GM12878 (cell line): ENCODE data around the gene GABRB2. TPM values are rescaled to one million over a fixed set of nuclear protein-coding genes. Genes with fewer than 3 reads are reported as not detected.
A peak's percentile ranks its signal among the peaks of the same experiment; 100 is the strongest.

Source experiments
- CBFB ChIP-seq: IDR thresholded peaks from 2 replicates; pipeline ENCODE4 v1.6.1; 2016; ENCODE audit warnings: antibody characterized with exemption, low read depth
- CBX3 ChIP-seq: fragments of 200-600 bp; sonication (generic); IDR thresholded peaks from 2 replicates; pipeline ENCODE4 v1.6.1; 2016; ENCODE audit warnings: low read depth, borderline replicate concordance
- CHD4 ChIP-seq: fragments of 200-600 bp; sonication (generic); IDR thresholded peaks from 2 replicates; pipeline ENCODE4 v1.6.1; 2016; ENCODE audit warnings: mild to moderate bottlenecking
- CREM ChIP-seq: IDR thresholded peaks from 2 replicates; pipeline ENCODE4 v1.6.1; 2014; ENCODE audit warnings: antibody characterized with exemption, low read depth
- EP300 ChIP-seq, 2 experiments: fragments of 150-350 bp in 1 of 2; IDR thresholded peaks; 2 replicates each; pipeline ENCODE4 v1.6.1; 2011 to 2012; ENCODE audit warnings: low read depth in 2 of 2, low read length in 2 of 2, borderline replicate concordance in 1 of 2, improper control_type of control experiment in 1 of 2, inconsistent platforms in 1 of 2; ENCODE audit not compliant: control insufficient read depth in 1 of 2
- ESRRA ChIP-seq: IDR thresholded peaks from 2 replicates; pipeline ENCODE4 v1.6.1; 2012; ENCODE audit warnings: mild to moderate bottlenecking, low read length, improper control_type of control experiment
- LARP7 ChIP-seq: fragments of 450-650 bp; IDR thresholded peaks from 2 replicates; pipeline ENCODE4 v1.6.1; 2017; ENCODE audit warnings: mild to moderate bottlenecking
- MXI1 ChIP-seq: fragments of 150-350 bp; IDR thresholded peaks from 2 replicates; pipeline ENCODE4 v1.6.1; 2011; ENCODE audit warnings: low read depth, mild to moderate bottlenecking, inconsistent platforms, low read length, improper control_type of control experiment
- NFIC ChIP-seq: IDR thresholded peaks from 2 replicates; pipeline ENCODE4 v1.6.1; 2012; ENCODE audit warnings: low read depth, mild to moderate bottlenecking, inconsistent platforms, low read length, moderate library complexity
- NFYB ChIP-seq: IDR thresholded peaks from 2 replicates; pipeline ENCODE4 v1.6.1; 2011; ENCODE audit warnings: low read depth, mild to moderate bottlenecking, low read length, improper control_type of control experiment, moderate library complexity; ENCODE audit not compliant: insufficient read depth
- NR2C2 ChIP-seq: IDR thresholded peaks from 2 replicates; pipeline ENCODE4 v1.6.1; 2011; ENCODE audit warnings: borderline replicate concordance, low read depth; ENCODE audit not compliant: control insufficient read depth, insufficient read length
- NR2F1 ChIP-seq: fragments of 450-650 bp; conservative IDR thresholded peaks from 2 replicates; pipeline ENCODE4 v1.6.1; 2017; ENCODE audit warnings: mild to moderate bottlenecking
- PML ChIP-seq: IDR thresholded peaks from 2 replicates; pipeline ENCODE4 v1.6.1; 2012; ENCODE audit warnings: low read length, inconsistent platforms
- POLR2A ChIP-seq: IDR thresholded peaks from 2 replicates; pipeline ENCODE4 v1.6.1; 2011; ENCODE audit warnings: low read depth, mild to moderate bottlenecking, low read length
- POU2F2 ChIP-seq: IDR thresholded peaks from 3 replicates; pipeline ENCODE4 v1.6.1; 2011; ENCODE audit warnings: low read depth, mild to moderate bottlenecking, low read length, borderline replicate concordance
- PRDM15 ChIP-seq: fragments of 450-650 bp; formaldehyde crosslinking; IDR thresholded peaks from 2 replicates; pipeline ENCODE4 v1.4.0; 2020; ENCODE audit warnings: mild to moderate bottlenecking, moderate library complexity
- TCF3 ChIP-seq: IDR thresholded peaks from 2 replicates; pipeline ENCODE4 v1.6.1; 2012; ENCODE audit warnings: low read depth, mild to moderate bottlenecking, low read length, borderline replicate concordance; ENCODE audit not compliant: insufficient read depth
- ZBTB40 ChIP-seq: fragments of 450-650 bp; IDR thresholded peaks from 2 replicates; pipeline ENCODE4 v1.6.1; 2016; ENCODE audit warnings: mild to moderate bottlenecking, moderate library complexity, borderline replicate concordance
- ZZZ3 ChIP-seq: IDR thresholded peaks from 2 replicates; pipeline ENCODE4 v1.6.1; 2011; ENCODE audit warnings: low read depth; ENCODE audit not compliant: control insufficient read depth, insufficient read length
- polyA plus RNA-seq, 11 experiments: library from polyadenylated mRNA; depleted of rRNA in 4 of 11; unstranded in 6 of 11; stranded (reverse) in 5 of 11; fragments of >200 nt; fragmentation: Nextera tagmentation in 4 of 11; fragmentation: Illumina TruSeq in 1 of 11; extraction: Ambion mirVana in 4 of 11; extraction: Trizol in 1 of 11; gene quantifications; 1 replicate in 1 of 11; 2 replicates in 10 of 11; pipeline versions ENCODE4 v1.2.1 to v1.2.3, GENCODE V29; 2011 to 2016; ENCODE audit warnings: inconsistent platforms in 2 of 11, missing spikeins in 2 of 11, low read depth in 1 of 11
- total RNA-seq, 4 experiments: library from RNA; depleted of rRNA in 3 of 4; stranded (reverse); fragments of >200 nt in 3 of 4; fragmentation: Illumina TruSeq in 1 of 4; extraction: Trizol in 1 of 4; gene quantifications; 2 replicates each; pipeline versions ENCODE4 v1.2.1 to v1.2.3, GENCODE V29; 2013 to 2021
- TF ChIP-seq, protein P1 (sequence below): fragments of 450-650 bp; IDR thresholded peaks from 2 replicates; pipeline ENCODE4 v1.6.1; 2018; ENCODE audit warnings: borderline replicate concordance, mild to moderate bottlenecking; ENCODE audit not compliant: partially characterized antibody

The GABRB2 gene
- total and polyA plus RNA-seq, 10 of the 15 experiments (the other 5 are each of a cell fraction or from before 2014, with no cell fraction given): 0.12 to 0.85 (median 0.43) TPM

GRCh38 chr5:161278739-161279660, 267.5 kb downstream of the GABRB2 start (continued):
- TF ChIP-seq NR2C2 (no peak), NFYB (no peak), PRDM15 (CRISPR knock-in tag) (no peak), POU2F2 (no peak), MXI1 (no peak), PML (no peak), LARP7 (no peak), EP300 (IDR thresholded peaks at IDR 0.05; ENCODE audit: borderline replicate concordance in 1 of 2, control insufficient read depth in 1 of 2, low read depth in 2 of 2, low read length in 2 of 2) (no peak), POLR2A (no peak), CHD4 (no peak), ZBTB40 (no peak), CREM (peak; percentile 23; the same call in 1 of the 2 replicates), CBX3 (no peak), TCF3 (no peak), CBFB (no peak), NFIC (0 out of 2 replicates have a peak, but pooled peaks have one; percentile 11), NR2F1 (no peak), ESRRA (no peak), ZZZ3 (no peak)
- TF ChIP-seq, protein P1, sequence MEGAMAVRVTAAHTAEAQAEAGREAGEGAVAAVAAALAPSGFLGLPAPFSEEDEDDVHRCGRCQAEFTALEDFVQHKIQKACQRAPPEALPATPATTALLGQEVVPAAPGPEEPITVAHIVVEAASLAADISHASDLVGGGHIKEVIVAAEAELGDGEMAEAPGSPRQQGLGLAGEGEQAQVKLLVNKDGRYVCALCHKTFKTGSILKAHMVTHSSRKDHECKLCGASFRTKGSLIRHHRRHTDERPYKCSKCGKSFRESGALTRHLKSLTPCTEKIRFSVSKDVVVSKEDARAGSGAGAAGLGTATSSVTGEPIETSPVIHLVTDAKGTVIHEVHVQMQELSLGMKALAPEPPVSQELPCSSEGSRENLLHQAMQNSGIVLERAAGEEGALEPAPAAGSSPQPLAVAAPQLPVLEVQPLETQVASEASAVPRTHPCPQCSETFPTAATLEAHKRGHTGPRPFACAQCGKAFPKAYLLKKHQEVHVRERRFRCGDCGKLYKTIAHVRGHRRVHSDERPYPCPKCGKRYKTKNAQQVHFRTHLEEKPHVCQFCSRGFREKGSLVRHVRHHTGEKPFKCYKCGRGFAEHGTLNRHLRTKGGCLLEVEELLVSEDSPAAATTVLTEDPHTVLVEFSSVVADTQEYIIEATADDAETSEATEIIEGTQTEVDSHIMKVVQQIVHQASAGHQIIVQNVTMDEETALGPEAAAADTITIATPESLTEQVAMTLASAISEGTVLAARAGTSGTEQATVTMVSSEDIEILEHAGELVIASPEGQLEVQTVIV: no peak
